K562 (cell line): Measurements from ENCODE around the gene ROBO1. TPM values are rescaled to one million over a fixed set of nuclear protein-coding genes. Genes with fewer than 3 reads are reported as not detected.
"Not testable (repeated sequence)": the region's sequence is repeated elsewhere in the genome, so short reads cannot be mapped to it uniquely, and the experiment has no call there.

ENCODE experiments used
- ATAC-seq: fragments of 200-7000 bp; cut with Tn5 transposase; 3 replicates; pipeline ENCODE4 v1.9.1; 2020; ENCODE audit warnings: moderate library complexity
- BruUV-seq: library from RNA; stranded (reverse); fragments of 400-500 nt; replicated peaks from 2 replicates; lab custom pipeline; 2021; lab: Mats Ljungman, UMichigan
- CTCF ChIA-PET: fragments of 300-600 bp; formaldehyde crosslinking; extraction: SDS; loops from one replicate; lab custom pipeline; 2021; ENCODE audit warnings: low intra/inter-chr PET ratio; lab: Yijun Ruan, JAX
- POLR2A ChIA-PET: fragments of 300-600, 350-650 bp; sonication (Branson Sonifier 250); formaldehyde crosslinking; extraction: SDS; loops from one replicate; lab custom pipeline; 2021; ENCODE audit warnings: antibody characterized with exemption, inconsistent platforms; lab: Yijun Ruan, JAX
- DNase-seq, 4 experiments: peaks; one replicate each; pipeline versions ENCODE4 v3.0.0 to v3.0.0-alpha.2; 2011 to 2018; ENCODE audit warnings: low spot score in 3 of 4, mixed read lengths in 3 of 4; ENCODE audit errors: extremely low read depth in 1 of 4
- FAIRE-seq: peaks from 2 replicates; lab custom pipeline; 2011; peaks lifted over from hg19 to GRCh38; lab: Jason Lieb, UNC
- H2AFZ ChIP-seq: 2 replicates; pipeline ENCODE4 v1.6.0; 2011; ENCODE audit warnings: low read depth, low read length, control low read depth, inconsistent platforms
- H3K27ac ChIP-seq: fragments of 200-600 bp; 3 replicates; pipeline ENCODE4 v1.8.0; 2011; ENCODE audit warnings: low read depth, mild to moderate bottlenecking, control low read depth, inconsistent platforms, low read length, moderate library complexity, mixed read lengths; ENCODE audit errors: extremely low read depth
- H3K27me3 ChIP-seq, 2 experiments: fragments of 300-600 bp in 1 of 2; 2 replicates in 1 of 2; 3 replicates in 1 of 2; pipeline versions ENCODE4 v1.6.0 to v1.8.0; 2011; ENCODE audit warnings: inconsistent platforms in 2 of 2, low read length in 2 of 2, mild to moderate bottlenecking in 1 of 2, mixed read lengths in 1 of 2, moderate library complexity in 1 of 2; ENCODE audit not compliant: control insufficient read depth in 2 of 2, insufficient read depth in 2 of 2
- H3K36me3 ChIP-seq: fragments of 300-600 bp; 3 replicates; pipeline ENCODE4 v1.8.0; 2011; ENCODE audit warnings: mild to moderate bottlenecking, low read length, inconsistent platforms; ENCODE audit not compliant: control insufficient read depth, insufficient read depth
- H3K4me1 ChIP-seq, 2 experiments: fragments of 200-600 bp in 1 of 2; replicated peaks in 1 of 2; 2 replicates in 1 of 2; 3 replicates in 1 of 2; pipeline versions ENCODE4 v1.5.1 to v1.8.0; 2011; ENCODE audit warnings: inconsistent platforms in 2 of 2, low read length in 2 of 2, mild to moderate bottlenecking in 1 of 2, mixed read lengths in 1 of 2, moderate library complexity in 1 of 2; ENCODE audit not compliant: control insufficient read depth in 2 of 2, insufficient read depth in 2 of 2
- H3K4me2 ChIP-seq: 2 replicates; pipeline ENCODE4 v1.6.1; 2011; ENCODE audit warnings: low read length, control low read depth, inconsistent platforms, mixed read lengths; ENCODE audit not compliant: insufficient read depth
- H3K4me3 ChIP-seq: fragments of 200-600 bp; sonication (generic), shearing (Covaris generic); 2 replicates; pipeline ENCODE4 v1.5.1; 2016; ENCODE audit warnings: control low read depth, inconsistent platforms
- H3K79me2 ChIP-seq: fragments of 200-600 bp; 3 replicates; pipeline ENCODE4 v1.8.0; 2011; ENCODE audit warnings: low read length, inconsistent platforms; ENCODE audit not compliant: control insufficient read depth, insufficient read depth
- H3K9ac ChIP-seq, 2 experiments: 2 replicates each; pipeline versions ENCODE4 v1.6.0 to v1.6.1; 2011; ENCODE audit warnings: low read depth in 2 of 2, low read length in 2 of 2, control low read depth in 1 of 2, inconsistent platforms in 1 of 2, mild to moderate bottlenecking in 1 of 2, mixed read lengths in 1 of 2; ENCODE audit not compliant: insufficient read depth in 1 of 2
- H3K9me1 ChIP-seq: one replicate; pipeline ENCODE4 v1.6.0; 2011; ENCODE audit warnings: inconsistent platforms, mild to moderate bottlenecking, low read length, moderate library complexity; ENCODE audit not compliant: control insufficient read depth, insufficient read depth
- H3K9me3 ChIP-seq: replicated peaks from 2 replicates; pipeline ENCODE4 v1.5.1; 2011; ENCODE audit warnings: low read depth, low read length, inconsistent platforms; ENCODE audit not compliant: control insufficient read depth, insufficient read depth
- H4K20me1 ChIP-seq: replicated peaks from 2 replicates; pipeline ENCODE4 v1.6.1; 2011; ENCODE audit warnings: low read length, inconsistent platforms, mixed read lengths; ENCODE audit not compliant: control insufficient read depth, insufficient read depth
- BCLAF1 ChIP-seq, 2 experiments: fragments of 450-650 bp in 1 of 2; IDR thresholded peaks; 2 replicates each; pipeline ENCODE4 v1.6.1; 2011 to 2017; ENCODE audit warnings: low read depth in 2 of 2, antibody characterized with exemption in 1 of 2, borderline replicate concordance in 1 of 2, low read length in 1 of 2, mild to moderate bottlenecking in 1 of 2, mixed read lengths in 1 of 2; ENCODE audit not compliant: control insufficient read depth in 1 of 2
- BMI1 ChIP-seq: fragments of 150-350 bp; IDR thresholded peaks from 2 replicates; pipeline ENCODE4 v1.6.1; 2014; ENCODE audit warnings: low read length
- CEBPG ChIP-seq, 3 experiments: fragments of 200-800 bp in 1 of 3; sonication (Bioruptor generic) in 1 of 3; sonication (generic) in 1 of 3; formaldehyde crosslinking in 1 of 3; IDR thresholded peaks in 2 of 3; conservative IDR thresholded peaks in 1 of 3; 2 replicates each; pipeline versions ENCODE4 v1.6.1 to v1.8.0; 2016 to 2022; ENCODE audit warnings: missing compliant biosample characterization in 2 of 3, missing genetic modification characterization in 2 of 3, mild to moderate bottlenecking in 1 of 3, missing genetic modification reagents in 1 of 3
- FOS ChIP-seq: IDR thresholded peaks from 3 replicates; pipeline ENCODE4 v1.6.1; 2011; ENCODE audit not compliant: insufficient read length; ENCODE audit errors: extremely low read depth
- HDAC1 ChIP-seq, 2 experiments: fragments of 450-650 bp; IDR thresholded peaks; 2 replicates each; pipeline ENCODE4 v1.6.1; 2016 to 2017; ENCODE audit warnings: inconsistent platforms in 1 of 2, mild to moderate bottlenecking in 1 of 2, moderate library complexity in 1 of 2
- ILK ChIP-seq: fragments of 450-650 bp; IDR thresholded peaks from 2 replicates; pipeline ENCODE4 v1.6.1; 2016; ENCODE audit warnings: missing genetic modification characterization, low read depth, mild to moderate bottlenecking, missing compliant biosample characterization, moderate library complexity, borderline replicate concordance
- NFE2 ChIP-seq: IDR thresholded peaks from 2 replicates; pipeline ENCODE4 v1.6.1; 2014; ENCODE audit warnings: antibody characterized with exemption, low read depth
- NRF1 ChIP-seq, 2 experiments: fragments of 450-650 bp; IDR thresholded peaks in 1 of 2; conservative IDR thresholded peaks in 1 of 2; 2 replicates each; pipeline ENCODE4 v1.6.1; 2014; ENCODE audit warnings: mild to moderate bottlenecking in 2 of 2
- ZNF77 ChIP-seq: fragments of 250-450 bp; sonication (Bioruptor Pico); IDR thresholded peaks from 2 replicates; pipeline ENCODE4 v1.5.0; 2020
- WGBS: fragments of 100-300 bp; shearing (Covaris generic); methylation state at CpG from one replicate; pipeline ENCODE4 v1.1.6; 2016; ENCODE audit warnings: low coverage, mixed read lengths; ENCODE audit not compliant: insufficient coverage; ENCODE audit errors: missing lambda C conversion rate; 5-methylcytosine and 5-hydroxymethylcytosine counted together
- in situ Hi-C: fragments of 300-500 bp; cut with MboI; formaldehyde crosslinking; loops from 4 replicates; pipeline ENCODE4 v1.15.0; 2018; ENCODE audit warnings: inconsistent platforms, mixed read lengths
- intact Hi-C: fragments of 100-400 bp; cut with micrococcal nuclease; formaldehyde crosslinking; loops from 2 replicates; pipeline ENCODE4 v1.14.2; 2022
- polyA plus RNA-seq, 8 experiments: library from polyadenylated mRNA; depleted of rRNA in 4 of 8; stranded (reverse) in 5 of 8; unstranded in 3 of 8; fragments of >200 nt; fragmentation: Nextera tagmentation in 2 of 8; fragmentation: Illumina TruSeq in 1 of 8; extraction: Ambion mirVana in 2 of 8; extraction: Trizol in 1 of 8; gene quantifications; 2 replicates each; pipeline versions ENCODE4 v1.2.1 to v1.2.3, GENCODE V29; 2011 to 2014; ENCODE audit warnings: inconsistent platforms in 1 of 8, missing spikeins in 1 of 8
- total RNA-seq, 7 experiments: library from RNA; depleted of rRNA in 6 of 7; stranded (reverse); fragments of >200 nt in 6 of 7; fragmentation: Illumina TruSeq in 2 of 7; extraction: Trizol in 2 of 7; gene quantifications; 2 replicates each; pipeline versions ENCODE4 v1.2.1 to v1.2.3, GENCODE V29; 2011 to 2021; ENCODE audit warnings: low replicate concordance in 1 of 7

ROBO1 gene
- total and polyA plus RNA-seq, 9 of the 15 experiments (the other 6 are each of a cell fraction or from before 2014, with no cell fraction given) = 0.01 to 0.53 (median 0.17) TPM; not detected in 5

GRCh38 chr3:79326642-79327041 is 441.2 kb downstream of the ROBO1 start:
- H3K4me3 ChIP-seq = no peak overlapping the region
- in situ Hi-C loops = no loop called here
- H3K79me2 ChIP-seq = no peaks in the 10 kb centered on the region
- TF ChIP-seq NRF1 (conservative IDR thresholded peaks at IDR 0.05 in 1 of 2, IDR thresholded peaks at IDR 0.05 in 1 of 2) (no peak), HDAC1 (IDR thresholded peaks at IDR 0.05) (no peak), BCLAF1 (IDR thresholded peaks at IDR 0.05; ENCODE audit: borderline replicate concordance in 1 of 2, control insufficient read depth in 1 of 2, low read depth in 2 of 2, low read length in 1 of 2) (no peak), ZNF77 (CRISPR knock-in tag) (no peak), CEBPG (CRISPR knock-in tag; IDR thresholded peaks at IDR 0.05) (no peak), CEBPG (tag; conservative IDR thresholded peaks at IDR 0.05 in 1 of 2, IDR thresholded peaks at IDR 0.05 in 1 of 2) (peak in 1 of 2 experiments; percentile 83; a peak in 2 of 4 replicates), ILK (tag) (no peak), NFE2 (no peak), FOS (no peak), BMI1 (no peak)
- TF ChIP-seq, all 486 proteins: peak for 1
- no peaks in the 10 kb centered on the region for H3K9me3 ChIP-seq
- no peak overlapping the region for H3K9ac ChIP-seq
- FAIRE-seq (no peak), ATAC-seq (no peak), DNase-seq (no peak)
- H3K4me2 ChIP-seq = no peak overlapping the region
- no peaks in the 10 kb centered on the region for H3K27me3 ChIP-seq
- POLR2A ChIA-PET = no interaction called here
- no TSS peak for BruUV-seq
- intact Hi-C loops = no loop called here
- 0% methylated on average over 3 of the region's 3 CpGs for WGBS
- H4K20me1 ChIP-seq = no peaks in the 10 kb centered on the region
- H2AFZ ChIP-seq = no peak overlapping the region
- no peaks in the 10 kb centered on the region for H3K36me3 ChIP-seq
- no peaks in the 10 kb centered on the region for H3K4me1 ChIP-seq
- H3K9me1 ChIP-seq = no peaks in the 10 kb centered on the region
- no peak overlapping the region for H3K27ac ChIP-seq
- CTCF ChIA-PET = no interaction called here

GRCh38 chr3:79325833-79326383 is 441.9 kb downstream of the ROBO1 start:
- POLR2A ChIA-PET, H3K36me3 ChIP-seq, H3K4me3 ChIP-seq, H3K4me1 ChIP-seq, H3K4me2 ChIP-seq, H4K20me1 ChIP-seq, H3K79me2 ChIP-seq, H3K9ac ChIP-seq, H3K9me1 ChIP-seq, in situ Hi-C loops, H3K27ac ChIP-seq, intact Hi-C loops, CTCF ChIA-PET, H2AFZ ChIP-seq, H3K27me3 ChIP-seq, BruUV-seq, H3K9me3 ChIP-seq, DNase-seq, FAIRE-seq, ATAC-seq: not testable (repeated sequence)
- WGBS = 0% methylated on average over 9 of the region's 15 CpGs
